H1 (cell line): ENCODE results near the gene SYNGR4. TPM values are rescaled to one million over a fixed set of nuclear protein-coding genes. Genes with fewer than 3 reads are reported as not detected.

ENCODE experiments used
- CTCF ChIA-PET: fragments of 300-600 bp; sonication (Branson Sonifier 250); formaldehyde crosslinking; loops from one replicate; lab custom pipeline; 2021; ENCODE audit not compliant: partially characterized antibody; lab: Charles Lee
- POLR2A ChIA-PET: fragments of 300-600 bp; sonication (Branson Sonifier 250); formaldehyde crosslinking; loops from one replicate; lab custom pipeline; 2021; ENCODE audit warnings: inconsistent platforms; ENCODE audit not compliant: partially characterized antibody; lab: Charles Lee
- DNase-seq, 2 experiments: peaks; one replicate each; pipeline versions ENCODE4 v3.0.0 to v3.0.0-alpha.2; 2010 to 2022; ENCODE audit warnings: low spot score in 2 of 2, low read depth in 1 of 2, mixed read lengths in 1 of 2
- FAIRE-seq: peaks from 2 replicates; lab custom pipeline; 2011; peaks lifted over from hg19 to GRCh38; lab: Jason Lieb, UNC
- H2AFZ ChIP-seq: 2 replicates; pipeline ENCODE4 v1.8.1; 2012; ENCODE audit warnings: low read length, inconsistent platforms
- H2AK5ac ChIP-seq: 2 replicates; pipeline ENCODE4 v1.6.1; 2013; ENCODE audit warnings: low read depth, low read length
- H2BK120ac ChIP-seq: replicated peaks from 2 replicates; pipeline ENCODE3; 2013; ENCODE audit warnings: low read depth, low read length, inconsistent platforms
- H2BK12ac ChIP-seq: 2 replicates; pipeline ENCODE4 v1.6.1; 2013; ENCODE audit warnings: low read depth, low read length
- H2BK15ac ChIP-seq: 2 replicates; pipeline ENCODE4 v1.6.1; 2013; ENCODE audit warnings: low read length
- H2BK20ac ChIP-seq: 2 replicates; pipeline ENCODE4 v1.6.1; 2013; ENCODE audit warnings: low read length
- H2BK5ac ChIP-seq: 2 replicates; pipeline ENCODE4 v1.6.1; 2013; ENCODE audit warnings: low read depth, low read length
- H3K14ac ChIP-seq: 2 replicates; pipeline ENCODE4 v1.6.1; 2013; ENCODE audit warnings: inconsistent platforms; ENCODE audit not compliant: insufficient read length
- H3K18ac ChIP-seq: 2 replicates; pipeline ENCODE4 v1.6.1; 2013; ENCODE audit warnings: low read length; ENCODE audit errors: extremely low read depth
- H3K23ac ChIP-seq: 2 replicates; pipeline ENCODE4 v1.6.1; 2013; ENCODE audit warnings: inconsistent platforms; ENCODE audit not compliant: insufficient read length
- H3K23me2 ChIP-seq: 2 replicates; pipeline ENCODE4 v1.6.1; 2013; ENCODE audit warnings: low read depth, low read length
- H3K27ac ChIP-seq: 2 replicates; pipeline ENCODE4 v1.6.1; 2011; ENCODE audit warnings: low read depth, low read length, inconsistent platforms
- H3K27me3 ChIP-seq, 4 experiments: replicated peaks in 1 of 4; 1 replicate in 1 of 4; 2 replicates in 3 of 4; pipeline versions ENCODE4 v1.6.1 to v1.8.1; 2011 to 2013; ENCODE audit warnings: low read length in 3 of 4, mild to moderate bottlenecking in 3 of 4, inconsistent platforms in 2 of 4, mixed read lengths in 2 of 4, moderate library complexity in 1 of 4; ENCODE audit not compliant: control insufficient read depth in 3 of 4, insufficient read depth in 3 of 4; ENCODE audit errors: extremely low read depth in 1 of 4
- H3K36me3 ChIP-seq, 4 experiments: 2 replicates each; pipeline versions ENCODE4 v1.6.1 to v1.8.1; 2011 to 2013; ENCODE audit warnings: mild to moderate bottlenecking in 4 of 4, low read length in 3 of 4, moderate library complexity in 2 of 4, control low read depth in 1 of 4, inconsistent platforms in 1 of 4; ENCODE audit not compliant: insufficient read depth in 4 of 4, control insufficient read depth in 2 of 4
- H3K4ac ChIP-seq: replicated peaks from 2 replicates; pipeline ENCODE3; 2013; ENCODE audit warnings: low read length, low read depth, mixed read lengths, inconsistent platforms; ENCODE audit not compliant: insufficient read length
- H3K4me1 ChIP-seq, 4 experiments: replicated peaks in 1 of 4; 1 replicate in 1 of 4; 2 replicates in 3 of 4; pipeline versions ENCODE4 v1.6.1 to v1.8.1; 2011 to 2013; ENCODE audit warnings: low read length in 3 of 4, inconsistent platforms in 2 of 4, mixed read lengths in 1 of 4; ENCODE audit not compliant: insufficient read depth in 4 of 4, control insufficient read depth in 3 of 4
- H3K4me2 ChIP-seq, 2 experiments: 2 replicates each; pipeline versions ENCODE4 v1.6.1 to v1.8.1; 2011 to 2013; ENCODE audit warnings: low read depth in 2 of 2, low read length in 2 of 2, control low read depth in 1 of 2, inconsistent platforms in 1 of 2, mild to moderate bottlenecking in 1 of 2; ENCODE audit not compliant: insufficient read depth in 1 of 2
- H3K4me3 ChIP-seq, 4 experiments: fragments of 200-600, 300-600 bp in 1 of 4; sonication (generic), shearing (Covaris generic), sonication (Bioruptor Twin) in 1 of 4; 2 replicates each; pipeline versions ENCODE4 v1.5.1 to v1.8.1; 2011 to 2016; ENCODE audit warnings: low read length in 4 of 4, low read depth in 3 of 4, control low read depth in 2 of 4, inconsistent platforms in 2 of 4, mild to moderate bottlenecking in 2 of 4, mixed read lengths in 1 of 4, moderate library complexity in 1 of 4; ENCODE audit not compliant: insufficient read depth in 2 of 4; ENCODE audit errors: extremely low read depth in 1 of 4
- H3K56ac ChIP-seq: replicated peaks from 2 replicates; pipeline ENCODE3; 2013; ENCODE audit warnings: low read depth, mild to moderate bottlenecking, mixed read lengths, low read length, inconsistent platforms; ENCODE audit not compliant: insufficient read length
- H3K79me1 ChIP-seq: 2 replicates; pipeline ENCODE4 v1.6.1; 2013; ENCODE audit warnings: low read depth, low read length, control low read depth
- H3K79me2 ChIP-seq, 2 experiments: 2 replicates each; pipeline versions ENCODE4 v1.6.1 to v1.8.1; 2012 to 2013; ENCODE audit warnings: low read length in 2 of 2, mild to moderate bottlenecking in 2 of 2, inconsistent platforms in 1 of 2; ENCODE audit not compliant: insufficient read depth in 2 of 2, control insufficient read depth in 1 of 2
- H3K9ac ChIP-seq, 4 experiments: replicated peaks in 1 of 4; 1 replicate in 1 of 4; 2 replicates in 3 of 4; pipeline versions ENCODE4 v1.6.1 to v1.8.1; 2011 to 2013; ENCODE audit warnings: low read depth in 3 of 4, low read length in 3 of 4, control low read depth in 2 of 4, mild to moderate bottlenecking in 2 of 4, moderate library complexity in 2 of 4, inconsistent platforms in 1 of 4; ENCODE audit errors: extremely low read depth in 1 of 4
- H3K9me3 ChIP-seq, 2 experiments: 2 replicates each; pipeline versions ENCODE4 v1.6.1 to v1.8.1; 2012 to 2013; ENCODE audit warnings: mild to moderate bottlenecking in 2 of 2, moderate library complexity in 2 of 2, control low read depth in 1 of 2, inconsistent platforms in 1 of 2, low read depth in 1 of 2, low read length in 1 of 2, mixed read lengths in 1 of 2; ENCODE audit not compliant: insufficient read depth in 2 of 2
- H4K20me1 ChIP-seq, 2 experiments: replicated peaks in 1 of 2; 2 replicates each; pipeline versions ENCODE3 to v1.8.1; 2011 to 2013; ENCODE audit warnings: inconsistent platforms in 2 of 2, low read length in 2 of 2, mild to moderate bottlenecking in 1 of 2; ENCODE audit not compliant: insufficient read depth in 2 of 2, control insufficient read depth in 1 of 2
- H4K5ac ChIP-seq: 2 replicates; pipeline ENCODE4 v1.6.1; 2013; ENCODE audit warnings: low read length, low read depth, mixed read lengths, inconsistent platforms; ENCODE audit not compliant: insufficient read length
- H4K8ac ChIP-seq: 2 replicates; pipeline ENCODE4 v1.8.0; 2013; ENCODE audit warnings: mild to moderate bottlenecking, moderate library complexity, low read length, inconsistent platforms; ENCODE audit not compliant: insufficient read depth; ENCODE audit errors: extremely low read depth
- H4K91ac ChIP-seq: replicated peaks from 2 replicates; pipeline ENCODE3; 2013; ENCODE audit warnings: low read length, mixed read lengths, inconsistent platforms; ENCODE audit not compliant: insufficient read length
- BACH1 ChIP-seq: IDR thresholded peaks from 2 replicates; pipeline ENCODE4 v1.6.1; 2012; ENCODE audit warnings: low read length, improper control_type of control experiment
- CHD1 ChIP-seq: IDR thresholded peaks from 2 replicates; pipeline ENCODE4 v1.6.1; 2012; ENCODE audit warnings: low read depth, low read length, improper control_type of control experiment
- GTF2F1 ChIP-seq: IDR thresholded peaks from 2 replicates; pipeline ENCODE4 v1.6.1; 2012; ENCODE audit warnings: low read depth, low read length, improper control_type of control experiment, borderline replicate concordance
- POU5F1 ChIP-seq: IDR thresholded peaks from 2 replicates; pipeline ENCODE4 v1.6.1; 2011; ENCODE audit warnings: low read depth, mild to moderate bottlenecking, low read length, moderate library complexity
- RAD21 ChIP-seq, 2 experiments: IDR thresholded peaks in 1 of 2; conservative IDR thresholded peaks in 1 of 2; 2 replicates each; pipeline ENCODE4 v1.6.1; 2011; ENCODE audit warnings: low read depth in 2 of 2, low read length in 2 of 2, improper control_type of control experiment in 1 of 2, inconsistent platforms in 1 of 2, mild to moderate bottlenecking in 1 of 2, moderate library complexity in 1 of 2
- SP2 ChIP-seq: IDR thresholded peaks from 2 replicates; pipeline ENCODE4 v1.6.1; 2012; ENCODE audit warnings: mild to moderate bottlenecking, low read length, inconsistent platforms
- TAF1 ChIP-seq: IDR thresholded peaks from 2 replicates; pipeline ENCODE4 v1.6.1; 2011; ENCODE audit warnings: mild to moderate bottlenecking, low read depth, low read length
- TCF12 ChIP-seq: IDR thresholded peaks from 2 replicates; pipeline ENCODE4 v1.6.1; 2011; ENCODE audit warnings: low read depth, mild to moderate bottlenecking, low read length
- WGBS, 2 experiments: shearing (Covaris generic) in 1 of 2; methylation state at CpG; one replicate each; pipeline versions ENCODE4 v1.1.6 to v1.1.7; 2013 to 2015; ENCODE audit warnings: low lambda C conversion rate in 2 of 2, mixed read lengths in 2 of 2, inconsistent platforms in 1 of 2, low coverage in 1 of 2, missing lambda C conversion rate in 1 of 2; ENCODE audit not compliant: insufficient replicate concordance in 2 of 2, insufficient coverage in 1 of 2, insufficient read length in 1 of 2; ENCODE audit errors: extremely low coverage in 1 of 2, missing lambda C conversion rate in 1 of 2; 5-methylcytosine and 5-hydroxymethylcytosine counted together
- polyA plus RNA-seq, 7 experiments: library from polyadenylated mRNA; depleted of rRNA in 3 of 7; stranded (reverse) in 5 of 7; unstranded in 2 of 7; fragments of >200 nt in 5 of 7; fragments of 200-250 nt in 2 of 7; gene quantifications; 1 replicate in 5 of 7; 2 replicates in 1 of 7; 4 replicates in 1 of 7; pipeline versions ENCODE4 v1.2.1 to v1.2.3, GENCODE V29; 2011 to 2013; ENCODE audit warnings: missing spikeins in 2 of 7, mixed read lengths in 2 of 7
- total RNA-seq: library from RNA; stranded (reverse); fragmentation: NEBNext Ultra II Directional; extraction: Animal tissue kit (Norgen Biotek cat#: 25700); gene quantifications from 2 replicates; pipeline ENCODE4 v1.2.1, GENCODE V29; 2021

Gene SYNGR4
- total and polyA plus RNA-seq, 2 of the 8 experiments (the other 6 are each of a cell fraction or from before 2014, with no cell fraction given), result 0.41 TPM; not detected in 1

DNA sequence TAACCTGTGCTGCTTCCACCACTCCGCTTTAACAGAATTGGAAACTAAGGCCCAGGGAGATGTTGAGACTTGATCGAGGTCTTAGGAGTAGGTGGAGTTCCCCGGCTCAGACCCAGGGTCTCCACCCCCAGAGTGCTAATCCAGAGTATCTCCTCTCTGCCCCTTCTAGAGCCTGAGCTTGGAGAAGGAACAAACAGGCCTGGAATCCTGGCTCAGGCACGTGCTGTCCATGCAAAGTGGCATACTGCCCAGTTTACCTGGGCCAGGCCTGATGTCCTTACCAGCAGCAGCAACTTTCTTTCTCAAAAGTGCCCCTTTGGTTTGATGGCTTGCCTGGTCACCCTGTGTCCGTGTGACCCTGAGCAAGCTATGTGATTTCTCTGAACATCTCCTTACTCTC lies 3.7 kb downstream of the SYNGR4 start:
- no peak for FAIRE-seq
- H2BK20ac ChIP-seq, result no peak overlapping the region
- H2BK5ac ChIP-seq, result no peak overlapping the region
- H3K4me3 ChIP-seq, result no peak overlapping the region
- H2BK15ac ChIP-seq, result no peak overlapping the region
- H3K23ac ChIP-seq, result no peak overlapping the region
- H2BK120ac ChIP-seq, result no peak overlapping the region
- peaks cover 7% of the 10 kb centered on the region for H3K23me2 ChIP-seq
- DNase-seq, result no peak
- 0 out of 2 replicates have a peak overlapping the region, but pooled peaks have one; percentile 50 for H2BK12ac ChIP-seq
- no peak overlapping the region for H3K14ac ChIP-seq
- ChIA-PET POLR2A (interaction anchor here (0.6 to 1.6 kb wide), 4 partner anchors 11 to 33 kb away, joined by 3 to 4 read pairs (median 4); no protein-coding TSS in a partner anchor), CTCF (interaction anchor here (0.7 to 1.4 kb wide), 2 partner anchors 14 to 15 kb away, joined by 3 read pairs; no protein-coding TSS in a partner anchor)
- H3K4me2 ChIP-seq, result no peak overlapping the region
- no peaks in the 10 kb centered on the region for H4K20me1 ChIP-seq
- H3K56ac ChIP-seq, result no peak overlapping the region
- H3K79me2 ChIP-seq, result no peaks in the 10 kb centered on the region
- TF ChIP-seq TCF12 (no peak), TAF1 (no peak), BACH1 (no peak), GTF2F1 (no peak), POU5F1 (no peak), RAD21 (IDR thresholded peaks at IDR 0.05 in 1 of 2, conservative IDR thresholded peaks at IDR 0.05 in 1 of 2; ENCODE audit: low read depth in 2 of 2, low read length in 2 of 2) (no peak), SP2 (no peak), CHD1 (no peak)
- H4K5ac ChIP-seq, result no peak overlapping the region
- H3K79me1 ChIP-seq, result no peaks in the 10 kb centered on the region
- no peak overlapping the region for H3K9ac ChIP-seq
- H3K4ac ChIP-seq, result no peak overlapping the region
- H3K4me1 ChIP-seq, result peaks cover 0 to 5% (median 4%) of the 10 kb centered on the region in 4 experiments; a peak in 4 of 7 replicates
- WGBS, 2 experiments, result 90% methylated on average over 5 of the region's 5 CpGs; no CpG with 5 or more reads in 1 of the 2 experiments
- no peak overlapping the region; the same call in 1 of the 2 replicates for H4K8ac ChIP-seq
- no peaks in the 10 kb centered on the region; a peak in 1 of 8 replicates for H3K36me3 ChIP-seq
- H3K18ac ChIP-seq, result no peak overlapping the region
- H2AK5ac ChIP-seq, result no peak overlapping the region
- no peak overlapping the region for H4K91ac ChIP-seq
- H3K27me3 ChIP-seq, result peaks cover 0 to 10% (median 2%) of the 10 kb centered on the region in 4 experiments; a peak in 3 of 7 replicates
- no peaks in the 10 kb centered on the region for H3K9me3 ChIP-seq
- no peak overlapping the region for H2AFZ ChIP-seq
- no peak overlapping the region for H3K27ac ChIP-seq
